Measurements from ENCODE around the gene CRISPLD2.

The CRISPLD2 gene

DNA sequence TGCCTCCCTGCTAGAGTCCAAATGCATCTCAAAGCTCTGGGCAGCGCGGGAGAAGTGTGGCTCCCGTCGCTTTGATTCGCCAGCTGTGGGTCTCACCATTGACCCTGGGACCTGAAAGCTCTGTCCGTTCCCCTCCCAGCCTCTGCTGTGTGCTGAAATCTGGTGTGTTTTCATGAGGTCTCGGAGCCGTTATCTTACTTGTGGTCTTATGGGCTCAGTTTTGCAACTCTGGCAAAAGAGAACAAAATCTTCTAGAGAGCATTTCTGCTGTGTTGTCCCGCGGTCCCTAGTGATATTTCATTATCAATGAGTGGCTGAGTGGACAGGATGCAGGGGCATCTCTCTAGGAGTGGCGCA is 13.3 kb downstream of the CRISPLD2 start:
- H3K9ac ChIP-seq (ENCODE audit: low read depth, low read length), result no peak overlapping the region
- H3K4me1 ChIP-seq (ENCODE audit: insufficient read depth, low read length), result peaks cover 6% of the 10 kb centered on the region
- no peaks in the 10 kb centered on the region for H3K9me3 ChIP-seq (ENCODE audit: control insufficient read depth, insufficient read depth, low read length)
- no peaks in the 10 kb centered on the region for H3K36me3 ChIP-seq (ENCODE audit: insufficient read depth, low read length)

DNA sequence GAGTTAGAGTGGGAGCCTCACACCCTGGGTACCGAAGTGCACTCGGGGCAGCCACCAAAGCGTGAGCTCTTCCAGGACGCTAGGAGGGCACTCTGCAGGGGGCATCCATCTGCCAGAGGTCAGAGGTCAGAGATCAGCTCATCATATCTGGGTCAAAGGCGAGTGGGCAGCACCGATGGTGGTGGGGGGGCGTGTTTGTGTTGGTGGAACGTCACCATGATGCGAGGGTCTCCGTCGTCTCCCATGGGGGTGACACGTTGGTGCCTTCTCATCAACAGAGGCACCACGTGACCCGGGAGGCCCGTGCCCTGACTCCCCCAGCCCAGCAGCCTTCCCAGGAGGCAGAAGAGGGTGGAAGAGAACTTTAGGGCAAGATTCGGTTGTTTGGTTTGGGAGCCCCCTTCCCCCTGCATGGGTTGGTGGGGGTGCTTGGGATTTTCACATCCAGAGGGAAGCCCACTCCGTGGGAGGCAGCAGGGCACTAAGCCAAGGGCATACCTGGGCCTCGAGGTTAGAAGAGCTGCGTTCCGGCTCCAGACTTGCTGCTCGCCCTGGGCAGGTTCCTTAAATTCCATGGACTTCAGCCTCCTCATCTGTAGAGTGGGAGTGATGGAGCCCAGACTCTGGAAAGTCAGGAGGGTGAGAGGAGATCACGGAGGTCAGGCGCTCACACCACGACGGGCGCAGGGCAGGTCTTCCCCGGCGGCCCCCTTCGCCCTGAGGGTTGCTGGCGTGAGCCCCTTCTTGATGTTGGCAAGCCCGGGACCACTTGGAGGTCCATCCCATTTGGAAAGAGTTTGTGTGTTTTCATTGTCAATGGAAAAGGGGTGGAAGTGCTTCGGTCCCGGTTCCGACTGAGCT is 14.0 kb downstream of the CRISPLD2 start:
- Histone ChIP-seq H3K36me3 (ENCODE audit: insufficient read depth, low read length) (no peaks in the 10 kb centered on the region), H3K4me1 (ENCODE audit: insufficient read depth, low read length) (peaks cover 6% of the 10 kb centered on the region), H3K9me3 (ENCODE audit: control insufficient read depth, insufficient read depth, low read length) (no peaks in the 10 kb centered on the region), H3K9ac (ENCODE audit: low read depth, low read length) (no peak overlapping the region)

GRCh38 chr16:84834403-84834772 is 14.6 kb downstream of the CRISPLD2 start:
- Histone ChIP-seq H3K9me3 (ENCODE audit: control insufficient read depth, insufficient read depth, low read length) (no peaks in the 10 kb centered on the region), H3K9ac (ENCODE audit: low read depth, low read length) (no peak overlapping the region), H3K4me1 (ENCODE audit: insufficient read depth, low read length) (peaks cover 6% of the 10 kb centered on the region), H3K36me3 (ENCODE audit: insufficient read depth, low read length) (no peaks in the 10 kb centered on the region)

DNA sequence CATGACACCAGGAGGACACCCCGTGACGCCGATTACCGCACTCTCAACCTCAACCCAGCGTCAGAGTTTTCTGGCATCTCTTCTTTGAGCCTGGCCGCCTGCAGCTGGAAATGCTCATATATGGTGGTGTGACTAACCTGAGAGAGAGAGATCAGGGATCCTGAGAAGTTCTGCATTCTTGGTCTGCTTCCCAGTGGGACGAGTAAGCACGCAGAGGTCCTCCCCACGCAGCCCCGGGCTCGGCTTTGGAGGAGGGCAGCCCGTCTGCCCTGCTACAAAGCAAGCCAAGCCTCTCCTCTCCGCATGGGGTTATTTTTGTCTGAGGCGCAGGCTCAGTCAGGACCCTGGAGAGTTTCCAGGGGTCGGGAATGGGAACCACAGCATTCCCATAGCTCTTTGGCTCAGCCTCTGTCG is 16.5 kb downstream of the CRISPLD2 start:
- Histone ChIP-seq H3K9ac (ENCODE audit: low read depth, low read length) (no peak overlapping the region), H3K4me1 (ENCODE audit: insufficient read depth, low read length) (peaks cover 6% of the 10 kb centered on the region), H3K36me3 (ENCODE audit: insufficient read depth, low read length) (no peaks in the 10 kb centered on the region), H3K9me3 (ENCODE audit: control insufficient read depth, insufficient read depth, low read length) (no peaks in the 10 kb centered on the region)

DNA sequence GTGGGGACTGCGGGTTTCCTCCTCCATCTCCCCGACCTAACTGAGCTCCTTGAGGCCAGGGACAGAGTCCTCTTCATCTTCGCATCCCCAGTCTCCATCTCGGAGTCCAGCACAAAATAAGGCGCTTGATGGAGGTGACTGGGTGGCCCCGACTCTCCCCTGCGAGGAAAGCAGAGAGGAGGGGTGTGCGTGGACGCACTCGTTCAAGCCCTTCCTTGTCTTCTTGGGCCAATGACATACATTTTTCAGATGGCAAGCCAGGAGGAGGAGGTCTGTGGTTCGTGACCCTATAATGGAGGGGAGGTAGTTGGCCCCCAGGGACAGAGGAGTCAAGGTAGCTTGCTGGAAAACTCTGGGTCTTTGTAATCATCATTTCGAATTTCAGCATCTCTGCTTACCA is 17.2 kb downstream of the CRISPLD2 start:
- Histone ChIP-seq H3K36me3 (ENCODE audit: insufficient read depth, low read length) (no peaks in the 10 kb centered on the region), H3K9ac (ENCODE audit: low read depth, low read length) (no peak overlapping the region), H3K9me3 (ENCODE audit: control insufficient read depth, insufficient read depth, low read length) (no peaks in the 10 kb centered on the region), H3K4me1 (ENCODE audit: insufficient read depth, low read length) (peaks cover 6% of the 10 kb centered on the region)

DNA sequence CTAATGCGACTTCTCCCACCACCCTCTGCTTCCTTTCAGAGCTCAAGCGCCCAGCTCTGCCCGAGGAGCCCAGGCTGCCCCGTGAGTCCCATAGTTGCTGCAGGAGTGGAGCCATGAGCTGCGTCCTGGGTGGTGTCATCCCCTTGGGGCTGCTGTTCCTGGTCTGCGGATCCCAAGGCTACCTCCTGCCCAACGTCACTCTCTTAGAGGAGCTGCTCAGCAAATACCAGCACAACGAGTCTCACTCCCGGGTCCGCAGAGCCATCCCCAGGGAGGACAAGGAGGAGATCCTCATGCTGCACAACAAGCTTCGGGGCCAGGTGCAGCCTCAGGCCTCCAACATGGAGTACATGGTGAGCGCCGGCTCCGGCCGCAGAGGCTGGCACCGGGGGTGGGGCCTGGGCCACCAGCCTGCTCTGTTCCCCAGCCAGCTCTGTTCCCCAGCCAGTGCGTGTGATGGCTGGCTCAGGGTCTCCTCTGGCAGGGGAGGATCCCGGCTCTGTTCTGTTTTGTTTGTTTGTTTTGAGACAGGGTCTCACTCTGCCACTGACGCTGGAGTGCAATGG is 18.7 kb downstream of the CRISPLD2 start:
- no peaks in the 10 kb centered on the region for H3K9me3 ChIP-seq (ENCODE audit: control insufficient read depth, insufficient read depth, low read length)
- H3K9ac ChIP-seq (ENCODE audit: low read depth, low read length), result no peak overlapping the region
- H3K36me3 ChIP-seq (ENCODE audit: insufficient read depth, low read length), result no peaks in the 10 kb centered on the region
- H3K4me1 ChIP-seq (ENCODE audit: insufficient read depth, low read length), result peaks cover 16% of the 10 kb centered on the region

DNA sequence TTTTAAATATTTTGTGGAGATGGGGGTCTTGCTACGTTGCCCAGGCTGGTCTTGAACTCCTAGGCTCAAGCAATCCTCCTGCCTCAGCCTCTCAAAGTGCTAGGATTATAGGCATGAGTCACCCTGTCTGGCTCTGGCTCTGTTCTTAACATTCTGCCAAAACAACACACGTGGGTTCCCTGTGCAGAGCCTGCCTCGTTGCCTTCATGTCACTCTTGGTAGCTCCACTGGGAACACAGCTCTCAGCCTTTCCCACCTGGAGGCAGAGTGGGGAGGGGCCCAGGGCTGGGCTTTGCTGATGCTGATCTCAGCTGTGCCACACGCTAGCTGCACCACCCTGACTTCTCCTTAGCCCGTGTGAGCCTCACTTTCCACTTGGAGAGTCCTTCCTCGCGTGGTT is 19.3 kb downstream of the CRISPLD2 start:
- Histone ChIP-seq H3K4me1 (ENCODE audit: insufficient read depth, low read length) (peaks cover 22% of the 10 kb centered on the region), H3K9me3 (ENCODE audit: control insufficient read depth, insufficient read depth, low read length) (no peaks in the 10 kb centered on the region), H3K9ac (ENCODE audit: low read depth, low read length) (no peak overlapping the region), H3K36me3 (ENCODE audit: insufficient read depth, low read length) (no peaks in the 10 kb centered on the region)

DNA sequence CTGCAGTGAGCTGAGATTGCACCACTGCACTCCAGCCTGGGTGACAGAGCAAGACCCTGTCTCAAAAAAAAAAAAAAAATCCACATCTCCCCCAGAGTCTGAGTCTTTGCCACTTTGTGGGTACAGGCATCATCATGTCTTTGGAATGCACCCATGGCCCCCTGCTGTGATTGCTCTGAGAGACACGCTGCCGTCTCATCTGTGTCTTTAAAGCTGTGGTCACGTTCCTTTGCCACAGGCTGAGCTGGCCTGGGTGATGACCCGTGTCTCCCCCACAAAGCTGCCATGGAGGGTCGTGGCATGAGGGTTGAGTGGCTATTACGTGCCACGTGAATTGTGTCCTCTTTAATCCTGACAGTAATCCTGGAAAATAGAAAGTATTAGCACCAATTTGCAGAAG is 20.2 kb downstream of the CRISPLD2 start:
- H3K36me3 ChIP-seq (ENCODE audit: insufficient read depth, low read length), result no peaks in the 10 kb centered on the region
- peaks cover 28% of the 10 kb centered on the region for H3K4me1 ChIP-seq (ENCODE audit: insufficient read depth, low read length)
- H3K9me3 ChIP-seq (ENCODE audit: control insufficient read depth, insufficient read depth, low read length), result no peaks in the 10 kb centered on the region
- no peak overlapping the region for H3K9ac ChIP-seq (ENCODE audit: low read depth, low read length)

GRCh38 chr16:84840687-84841627 is 21.2 kb downstream of the CRISPLD2 start:
- Histone ChIP-seq H3K4me1 (ENCODE audit: insufficient read depth, low read length) (peaks cover 27% of the 10 kb centered on the region), H3K9me3 (ENCODE audit: control insufficient read depth, insufficient read depth, low read length) (no peaks in the 10 kb centered on the region), H3K36me3 (ENCODE audit: insufficient read depth, low read length) (no peaks in the 10 kb centered on the region), H3K9ac (ENCODE audit: low read depth, low read length) (no peak overlapping the region)

GRCh38 chr16:84841787-84842300 is 22.1 kb downstream of the CRISPLD2 start:
- no peaks in the 10 kb centered on the region for H3K9me3 ChIP-seq (ENCODE audit: control insufficient read depth, insufficient read depth, low read length)
- peaks cover 27% of the 10 kb centered on the region for H3K4me1 ChIP-seq (ENCODE audit: insufficient read depth, low read length)
- H3K9ac ChIP-seq (ENCODE audit: low read depth, low read length), result peak overlapping the region; percentile 46; the same call in 1 of the 2 replicates
- no peaks in the 10 kb centered on the region for H3K36me3 ChIP-seq (ENCODE audit: insufficient read depth, low read length)

DNA sequence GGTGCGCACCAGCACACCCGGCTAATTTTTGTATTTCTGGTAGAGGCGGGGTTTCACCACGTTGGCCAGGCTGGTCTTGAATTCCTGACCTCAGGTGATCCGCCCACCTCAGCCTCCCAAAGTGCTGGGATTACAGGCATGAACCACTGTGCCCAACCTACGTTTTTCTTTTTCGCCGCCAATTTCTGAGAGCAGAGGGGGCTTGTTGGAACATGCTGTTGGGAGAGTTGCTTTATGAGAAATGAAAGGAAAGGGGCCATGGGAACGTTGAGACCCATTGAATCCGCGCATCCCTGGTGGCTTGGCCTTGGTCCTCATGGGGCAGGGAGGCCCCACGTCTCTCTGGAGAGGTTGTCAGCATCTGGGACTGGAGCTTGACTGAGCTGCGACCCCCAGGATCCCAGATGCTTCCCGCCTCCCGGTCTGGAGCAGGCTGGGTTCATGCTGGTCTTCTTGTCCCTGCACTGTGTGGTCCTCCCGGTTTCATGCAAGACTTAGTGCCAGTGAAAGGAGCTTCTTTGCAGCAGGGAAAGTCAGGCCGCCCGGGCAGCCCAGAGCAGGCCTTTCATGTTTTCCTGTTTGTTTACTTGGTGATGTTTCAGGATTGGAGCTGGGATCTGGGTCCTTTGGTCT is 22.8 kb downstream of the CRISPLD2 start:
- Histone ChIP-seq H3K9ac (ENCODE audit: low read depth, low read length) (no peak overlapping the region), H3K36me3 (ENCODE audit: insufficient read depth, low read length) (no peaks in the 10 kb centered on the region), H3K9me3 (ENCODE audit: control insufficient read depth, insufficient read depth, low read length) (no peaks in the 10 kb centered on the region), H3K4me1 (ENCODE audit: insufficient read depth, low read length) (peaks cover 28% of the 10 kb centered on the region)

DNA sequence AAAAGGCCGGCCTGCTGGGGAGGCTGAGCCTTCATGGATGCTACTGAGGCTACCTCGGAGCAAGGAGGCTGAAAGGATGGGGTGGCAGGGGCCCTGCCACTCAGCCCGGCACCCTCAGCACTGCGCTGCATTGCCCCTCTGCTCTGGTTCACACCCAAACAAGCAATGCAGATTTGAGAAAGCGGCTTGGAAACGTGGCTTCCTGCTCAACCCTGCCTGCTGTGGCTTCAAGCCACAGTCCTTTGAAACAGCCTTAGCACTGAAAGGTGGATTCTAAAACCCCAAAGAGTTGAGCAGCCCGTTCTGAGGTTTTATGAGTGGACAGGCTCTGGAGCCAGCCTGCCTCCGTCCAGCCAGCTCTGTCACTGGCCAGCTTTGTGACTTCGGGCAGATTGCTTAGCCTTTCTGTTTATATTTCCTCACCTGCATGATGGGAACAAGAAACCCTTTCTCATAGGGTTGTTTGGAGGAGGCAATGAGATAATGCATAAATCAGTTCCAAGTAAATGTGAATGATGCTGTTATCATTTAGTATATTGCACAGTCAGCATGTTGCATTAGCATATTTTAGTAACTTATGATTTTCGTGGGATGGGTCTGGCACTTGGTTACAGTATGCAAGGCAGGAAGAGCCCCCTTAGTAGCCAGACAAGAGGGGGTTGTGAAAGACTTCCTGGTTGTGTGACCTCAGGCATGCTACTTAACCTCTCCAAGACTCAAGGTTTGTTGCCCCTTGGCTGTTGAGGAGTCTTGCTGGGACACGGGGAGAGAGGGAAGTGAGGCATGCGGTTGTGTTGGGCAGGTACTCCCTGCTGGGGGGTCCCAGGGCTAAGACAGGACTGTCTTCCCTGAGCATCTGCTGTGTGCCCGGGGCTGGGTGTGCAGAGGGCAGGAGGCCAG is 23.6 kb downstream of the CRISPLD2 start:
- Histone ChIP-seq H3K9me3 (ENCODE audit: control insufficient read depth, insufficient read depth, low read length) (no peaks in the 10 kb centered on the region), H3K36me3 (ENCODE audit: insufficient read depth, low read length) (no peaks in the 10 kb centered on the region), H3K4me1 (ENCODE audit: insufficient read depth, low read length) (peaks cover 36% of the 10 kb centered on the region), H3K9ac (ENCODE audit: low read depth, low read length) (no peak overlapping the region)

- no peak overlapping the region for H3K9ac ChIP-seq (ENCODE audit: low read depth, low read length)
- H3K4me1 ChIP-seq (ENCODE audit: insufficient read depth, low read length), result peaks cover 37% of the 10 kb centered on the region
- no peaks in the 10 kb centered on the region for H3K36me3 ChIP-seq (ENCODE audit: insufficient read depth, low read length)
- no peaks in the 10 kb centered on the region for H3K9me3 ChIP-seq (ENCODE audit: control insufficient read depth, insufficient read depth, low read length)
Observed at GRCh38 chr16:84844049-84844350, 24.2 kb downstream of the CRISPLD2 start.

Measured in ES-I3 (cell line).